A673 (cell line): Measurements from ENCODE around the gene LPCAT1. TPM values are rescaled to one million over a fixed set of nuclear protein-coding genes. Genes with fewer than 3 reads are reported as not detected.
"Not testable (repeated sequence)": the region's sequence is repeated elsewhere in the genome, so short reads cannot be mapped to it uniquely, and the experiment has no call there.

ENCODE experiments used
- BruUV-seq: library from RNA; stranded (reverse); fragments of 400-500 nt; replicated peaks from 2 replicates; lab custom pipeline; 2021; lab: Mats Ljungman, UMichigan
- CTCF ChIA-PET: fragments of 300-600 bp; sonication (Branson Sonifier 250); formaldehyde crosslinking; loops from one replicate; lab custom pipeline; 2022; ENCODE audit warnings: antibody characterized with exemption; lab: Charles Lee
- POLR2A ChIA-PET: fragments of 300-600 bp; sonication (Branson Sonifier 250); formaldehyde crosslinking; loops from one replicate; lab custom pipeline; 2022; ENCODE audit warnings: antibody characterized with exemption; ENCODE audit not compliant: low non-redundant PET; lab: Charles Lee
- DNase-seq: peaks from one replicate; pipeline ENCODE4 v3.0.0-alpha.2; 2015; ENCODE audit warnings: low spot score
- H3K27ac ChIP-seq: fragments of 200-600 bp; sonication (generic); 2 replicates; pipeline ENCODE4 v1.5.1; 2016; ENCODE audit warnings: mixed run types, low read depth, mild to moderate bottlenecking, mixed read lengths, antibody characterized with exemption, low read length; ENCODE audit not compliant: poor library complexity, severe bottlenecking
- H3K27me3 ChIP-seq: fragments of 200-600 bp; sonication (generic); replicated peaks from 2 replicates; pipeline ENCODE4 v1.6.1; 2017; ENCODE audit warnings: mixed run types, low read depth, mild to moderate bottlenecking, mixed read lengths, antibody characterized with exemption, low read length; ENCODE audit not compliant: insufficient read depth, poor library complexity
- H3K36me3 ChIP-seq: fragments of 200-600 bp; sonication (generic); 2 replicates; pipeline ENCODE4 v1.6.1; 2016; ENCODE audit warnings: mixed run types, mild to moderate bottlenecking, mixed read lengths, antibody characterized with exemption, low read length; ENCODE audit not compliant: insufficient read depth, poor library complexity, severe bottlenecking
- H3K4me1 ChIP-seq: fragments of 200-600 bp; sonication (generic); 2 replicates; pipeline ENCODE4 v1.6.1; 2017; ENCODE audit warnings: mixed run types, mild to moderate bottlenecking, mixed read lengths, antibody characterized with exemption, low read length; ENCODE audit not compliant: insufficient read depth, poor library complexity, severe bottlenecking
- H3K4me3 ChIP-seq: fragments of 200-600 bp; sonication (generic); 2 replicates; pipeline ENCODE4 v1.5.1; 2016; ENCODE audit warnings: low read depth, mixed run types, mild to moderate bottlenecking, mixed read lengths, low read length; ENCODE audit not compliant: poor library complexity, severe bottlenecking
- H3K9me3 ChIP-seq: fragments of 200-600 bp; sonication (generic); 2 replicates; pipeline ENCODE4 v1.6.1; 2016; ENCODE audit warnings: mixed run types, low read depth, mild to moderate bottlenecking, mixed read lengths, antibody characterized with exemption, low read length; ENCODE audit not compliant: poor library complexity, severe bottlenecking
- CTCF ChIP-seq: fragments of 300-800, 200-600 bp; sonication (generic); conservative IDR thresholded peaks from 2 replicates; pipeline ENCODE4 v1.5.1; 2017; ENCODE audit warnings: low read depth, mild to moderate bottlenecking, antibody characterized with exemption, low read length, moderate library complexity, mixed read lengths
- EZH2 ChIP-seq: fragments of 200-600 bp; sonication (generic); IDR thresholded peaks from 2 replicates; pipeline ENCODE4 v1.6.1; 2017; ENCODE audit warnings: borderline replicate concordance, low read depth, mild to moderate bottlenecking, mixed read lengths, antibody characterized with exemption, low read length; ENCODE audit not compliant: poor library complexity, severe bottlenecking
- intact Hi-C: fragments of 100-400 bp; cut with micrococcal nuclease; formaldehyde crosslinking; loops from one replicate; pipeline ENCODE4 v1.10.0; 2022; ENCODE audit not compliant: unreplicated experiment
- total RNA-seq: library from RNA; stranded (reverse); gene quantifications from 2 replicates; pipeline ENCODE4 v1.2.3, GENCODE V29; 2021

The LPCAT1 gene
- total RNA-seq, 1 experiment from 2014 or later = 97.3 TPM

- POLR2A ChIA-PET = no interaction called here
- H3K4me3 ChIP-seq = no peak overlapping the region
- TF ChIP-seq CTCF (no peak), EZH2 (no peak)
- H3K4me1 ChIP-seq = no peaks in the 10 kb centered on the region
- intact Hi-C loops = no loop called here
- TSS peak; percentile 28 for BruUV-seq
- no peak overlapping the region for H3K27ac ChIP-seq
- no peaks in the 10 kb centered on the region for H3K27me3 ChIP-seq
- CTCF ChIA-PET = no interaction called here
- H3K9me3 ChIP-seq = no peaks in the 10 kb centered on the region
- DNase-seq = no peak
- H3K36me3 ChIP-seq = no peaks in the 10 kb centered on the region
Measured at GRCh38 chr5:1568201-1568979, 44.6 kb upstream of the LPCAT1 start.

GRCh38 chr5:1567527-1568200 lies 43.9 kb upstream of the LPCAT1 start:
- POLR2A ChIA-PET, BruUV-seq, H3K4me1 ChIP-seq, DNase-seq, H3K9me3 ChIP-seq, H3K36me3 ChIP-seq, CTCF ChIA-PET, intact Hi-C loops, H3K4me3 ChIP-seq, H3K27ac ChIP-seq, H3K27me3 ChIP-seq: not testable (repeated sequence)

- no peak for DNase-seq
- ChIA-PET POLR2A (no interaction called here), CTCF (no interaction called here)
- Histone ChIP-seq H3K36me3 (no peaks in the 10 kb centered on the region), H3K9me3 (no peaks in the 10 kb centered on the region), H3K27ac (no peak overlapping the region), H3K4me1 (no peaks in the 10 kb centered on the region), H3K27me3 (no peaks in the 10 kb centered on the region), H3K4me3 (no peak overlapping the region)
- intact Hi-C loops = no loop called here
- BruUV-seq = no TSS peak
- TF ChIP-seq CTCF (no peak), EZH2 (no peak)
Measured at GRCh38 chr5:1565737-1566734, 42.3 kb upstream of the LPCAT1 start.
